ENCODE results near the gene CTNND2.
"Not testable (repeated sequence)": the region's sequence is repeated elsewhere in the genome, so short reads cannot be mapped to it uniquely, and the experiment has no call there.

The CTNND2 gene

DNA sequence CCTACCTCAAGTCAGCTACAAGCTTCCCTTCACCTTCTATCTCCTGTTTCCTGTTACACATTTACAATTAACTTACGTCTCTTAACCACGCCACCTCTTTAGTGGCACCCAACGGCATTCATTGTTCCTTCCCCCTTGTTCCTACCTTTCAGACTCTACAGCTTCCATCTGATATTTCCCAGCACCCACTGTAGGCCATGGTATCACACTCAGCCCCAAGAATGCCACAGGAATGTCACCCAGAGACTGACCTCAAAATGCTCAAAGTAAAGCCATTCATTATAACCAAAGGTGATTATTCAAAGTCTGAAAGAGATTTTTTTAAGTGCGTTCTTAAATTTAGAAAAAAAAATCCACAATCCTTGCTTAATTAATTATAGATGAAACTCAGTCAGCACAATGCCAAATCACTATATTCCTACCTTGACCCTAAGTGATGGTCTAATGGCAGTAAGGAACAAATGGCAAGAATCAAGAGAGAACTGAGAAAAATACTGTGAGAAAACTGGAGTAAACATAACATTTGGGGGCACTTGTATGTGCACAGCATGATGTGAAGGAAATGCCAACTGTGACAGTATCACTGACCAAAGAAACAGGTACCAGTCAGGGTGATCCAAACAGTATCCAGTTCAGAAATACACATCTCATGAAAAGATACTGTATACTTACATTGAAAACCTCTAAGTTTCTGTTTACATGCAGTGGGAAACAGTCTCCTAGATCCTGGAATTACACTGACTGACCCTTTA is 52.1 kb downstream of the CTNND2 start:
- no peak overlapping the region for H3K27ac ChIP-seq (ENCODE audit: insufficient read depth, low read depth, low read length, poor library complexity, severe bottlenecking)
- H3K9me3 ChIP-seq (ENCODE audit: control insufficient read depth, low read length), result no peaks in the 10 kb centered on the region
- H3K4me3 ChIP-seq (ENCODE audit: insufficient read depth, low read depth, low read length), result no peak overlapping the region
- no peaks in the 10 kb centered on the region for H3K27me3 ChIP-seq (ENCODE audit: control insufficient read depth, insufficient read depth, low read length, poor library complexity, severe bottlenecking)
- H3K36me3 ChIP-seq (ENCODE audit: control insufficient read depth, insufficient read depth, low read length), result no peaks in the 10 kb centered on the region
- peaks cover 7% of the 10 kb centered on the region for H3K4me1 ChIP-seq (ENCODE audit: control insufficient read depth, insufficient read depth, low read length)
- 82 to 88% methylated on average over 3 of the region's 4 CpGs for WGBS, 2 experiments

DNA sequence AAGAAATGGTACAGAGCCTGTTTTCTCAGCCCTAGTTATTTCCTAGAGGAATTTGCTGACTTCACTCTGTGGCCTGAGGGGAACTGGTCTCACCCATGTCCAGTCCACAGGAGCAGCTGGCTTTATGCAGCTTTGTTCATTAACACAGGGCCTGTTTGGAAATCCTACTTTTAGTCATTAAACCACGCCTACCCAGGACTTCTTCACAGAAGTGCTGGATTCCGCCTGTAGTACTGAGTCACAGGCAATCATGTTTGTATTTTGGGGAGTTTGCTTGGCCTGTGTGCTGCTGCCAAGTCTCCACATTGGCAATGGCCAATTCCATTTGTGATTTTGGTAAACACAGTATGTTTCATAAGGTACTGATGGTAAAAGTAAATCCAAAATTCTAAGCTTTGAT is 52.8 kb downstream of the CTNND2 start:
- WGBS, 2 experiments, result 91 to 94% methylated on average over 2 of the region's 2 CpGs

DNA sequence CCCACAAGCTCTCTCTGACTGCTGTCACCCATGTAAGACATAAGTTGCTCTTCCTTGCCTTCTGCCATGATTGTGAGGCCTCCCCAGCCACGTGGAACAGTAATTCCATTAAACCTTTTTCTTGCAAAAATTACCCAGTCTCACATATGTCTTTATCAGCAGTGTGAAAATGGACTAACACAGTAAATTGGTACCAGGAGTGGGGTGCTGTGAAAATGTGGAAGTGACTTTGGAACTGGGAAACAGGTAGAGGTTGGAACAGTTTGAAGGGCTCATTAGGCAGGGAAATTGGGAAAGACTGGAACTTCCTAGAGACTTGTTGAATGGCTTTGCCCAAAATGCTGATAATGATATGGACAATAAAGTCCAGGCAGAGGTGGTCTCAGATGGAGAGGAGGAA is 75.7 kb downstream of the CTNND2 start:
- 84 to 85% methylated on average over 1 of the region's 1 CpG for WGBS, 2 experiments

More for the DNA sequence above, 52.8 kb downstream of the CTNND2 start:
- Histone ChIP-seq H3K27me3 (ENCODE audit: control insufficient read depth, insufficient read depth, low read length, poor library complexity, severe bottlenecking) (no peaks in the 10 kb centered on the region), H3K27ac (ENCODE audit: insufficient read depth, low read depth, low read length, poor library complexity, severe bottlenecking) (no peak overlapping the region), H3K36me3 (ENCODE audit: control insufficient read depth, insufficient read depth, low read length) (no peaks in the 10 kb centered on the region), H3K4me1 (ENCODE audit: control insufficient read depth, insufficient read depth, low read length) (peaks cover 7% of the 10 kb centered on the region), H3K4me3 (ENCODE audit: insufficient read depth, low read depth, low read length) (no peak overlapping the region), H3K9me3 (ENCODE audit: control insufficient read depth, low read length) (no peaks in the 10 kb centered on the region)

DNA sequence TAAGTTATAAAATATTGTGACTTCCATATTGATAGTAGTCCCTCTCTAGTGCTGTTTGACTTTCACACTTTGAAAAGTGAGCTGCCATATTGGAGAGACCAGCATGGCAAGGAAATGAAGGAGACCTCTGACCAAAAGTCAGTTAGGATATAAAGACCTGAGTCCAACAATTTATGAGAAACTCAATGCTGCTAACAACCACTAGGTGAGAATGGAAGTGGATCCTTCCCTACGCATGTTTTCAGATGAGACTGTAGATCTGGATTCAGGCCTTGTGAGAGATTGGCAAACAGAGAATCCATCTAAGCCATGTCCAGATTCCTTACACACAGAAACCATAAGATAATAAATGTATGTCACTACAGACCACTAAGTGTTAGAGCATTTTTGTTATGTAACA is 81.6 kb downstream of the CTNND2 start:
- H3K4me1 ChIP-seq (ENCODE audit: control insufficient read depth, insufficient read depth, low read length), result no peaks in the 10 kb centered on the region
- no peaks in the 10 kb centered on the region for H3K9me3 ChIP-seq (ENCODE audit: control insufficient read depth, low read length)
- no peaks in the 10 kb centered on the region for H3K27me3 ChIP-seq (ENCODE audit: control insufficient read depth, insufficient read depth, low read length, poor library complexity, severe bottlenecking)
- no peak overlapping the region for H3K4me3 ChIP-seq (ENCODE audit: insufficient read depth, low read depth, low read length)
- H3K36me3 ChIP-seq (ENCODE audit: control insufficient read depth, insufficient read depth, low read length), result no peaks in the 10 kb centered on the region
- WGBS, 2 experiments, result 88 to 94% methylated on average over 1 of the region's 1 CpG
- H3K27ac ChIP-seq (ENCODE audit: insufficient read depth, low read depth, low read length, poor library complexity, severe bottlenecking), result no peak overlapping the region

More for the DNA sequence above, 75.7 kb downstream of the CTNND2 start:
- H3K9me3 ChIP-seq (ENCODE audit: control insufficient read depth, low read length); H3K36me3 ChIP-seq (ENCODE audit: control insufficient read depth, insufficient read depth, low read length); H3K4me1 ChIP-seq (ENCODE audit: control insufficient read depth, insufficient read depth, low read length); H3K27ac ChIP-seq (ENCODE audit: insufficient read depth, low read depth, low read length, poor library complexity, severe bottlenecking); H3K27me3 ChIP-seq (ENCODE audit: control insufficient read depth, insufficient read depth, low read length, poor library complexity, severe bottlenecking); H3K4me3 ChIP-seq (ENCODE audit: insufficient read depth, low read depth, low read length): not testable (repeated sequence)

DNA sequence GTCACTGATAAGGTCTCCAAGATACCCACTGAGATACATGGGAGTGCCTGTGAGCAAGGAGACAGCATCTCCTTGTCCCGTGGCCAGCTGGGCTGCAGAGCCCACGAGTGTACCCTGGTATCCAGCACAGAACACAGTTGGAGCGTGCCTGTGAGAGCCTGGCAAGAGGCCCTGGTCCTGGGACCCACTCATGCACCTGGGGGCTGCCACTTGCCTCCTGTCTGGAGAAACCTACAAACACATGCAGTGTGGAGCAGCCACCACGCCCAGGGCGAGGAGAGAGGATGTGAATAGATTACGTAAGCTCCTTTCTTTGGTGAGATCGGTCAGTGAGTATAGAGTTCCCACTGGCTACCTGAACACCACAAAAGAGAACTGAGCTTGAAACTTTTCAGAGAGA is 88.3 kb downstream of the CTNND2 start:
- Histone ChIP-seq H3K27me3 (ENCODE audit: control insufficient read depth, insufficient read depth, low read length, poor library complexity, severe bottlenecking) (no peaks in the 10 kb centered on the region), H3K27ac (ENCODE audit: insufficient read depth, low read depth, low read length, poor library complexity, severe bottlenecking) (no peak overlapping the region), H3K36me3 (ENCODE audit: control insufficient read depth, insufficient read depth, low read length) (no peaks in the 10 kb centered on the region), H3K4me1 (ENCODE audit: control insufficient read depth, insufficient read depth, low read length) (no peaks in the 10 kb centered on the region), H3K9me3 (ENCODE audit: control insufficient read depth, low read length) (no peaks in the 10 kb centered on the region), H3K4me3 (ENCODE audit: insufficient read depth, low read depth, low read length) (no peak overlapping the region)
- WGBS, 2 experiments, result 74 to 76% methylated on average over 6 of the region's 7 CpGs

DNA sequence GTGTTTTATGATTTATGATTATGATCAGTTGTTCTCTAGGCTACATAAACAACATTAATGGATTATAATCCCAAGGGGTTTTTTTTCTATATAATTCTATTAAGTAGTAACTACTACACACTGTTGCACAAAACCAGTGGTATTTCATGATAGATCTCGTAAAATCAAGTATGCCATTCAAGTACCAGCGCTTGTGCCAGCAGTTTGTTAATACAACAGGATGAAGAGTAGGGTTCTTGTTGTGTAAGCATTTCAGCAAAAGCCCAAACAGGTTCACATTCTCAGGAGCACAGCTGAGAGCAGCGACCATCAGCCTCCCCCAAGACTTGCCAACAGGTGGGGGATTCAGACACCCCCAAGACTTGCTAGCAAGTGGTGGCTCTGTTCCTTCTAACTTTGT is 88.8 kb downstream of the CTNND2 start:
- Histone ChIP-seq H3K27ac (ENCODE audit: insufficient read depth, low read depth, low read length, poor library complexity, severe bottlenecking) (no peak overlapping the region), H3K36me3 (ENCODE audit: control insufficient read depth, insufficient read depth, low read length) (no peaks in the 10 kb centered on the region), H3K4me3 (ENCODE audit: insufficient read depth, low read depth, low read length) (no peak overlapping the region), H3K27me3 (ENCODE audit: control insufficient read depth, insufficient read depth, low read length, poor library complexity, severe bottlenecking) (no peaks in the 10 kb centered on the region), H3K9me3 (ENCODE audit: control insufficient read depth, low read length) (no peaks in the 10 kb centered on the region), H3K4me1 (ENCODE audit: control insufficient read depth, insufficient read depth, low read length) (no peaks in the 10 kb centered on the region)
- WGBS, 2 experiments, result 97% methylated on average over 3 of the region's 3 CpGs

DNA sequence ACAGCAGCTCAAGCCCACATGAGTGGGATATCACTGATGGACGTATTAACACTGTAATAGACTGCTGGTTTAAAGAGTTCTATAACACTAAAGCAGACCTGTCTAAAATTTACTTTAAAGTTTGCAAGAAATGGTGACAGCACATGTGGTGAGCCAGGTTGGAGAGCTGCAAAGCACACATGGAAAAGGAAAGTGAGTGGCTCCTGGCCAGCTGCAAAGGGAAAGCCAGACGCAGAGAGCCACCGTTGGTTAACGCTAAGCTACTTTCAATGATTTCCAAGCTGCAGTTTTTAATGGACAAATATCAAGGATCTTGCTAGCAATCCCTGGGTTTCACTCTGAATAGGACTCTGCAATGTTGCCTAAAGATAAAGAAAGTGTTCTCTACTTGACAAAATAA is 89.9 kb downstream of the CTNND2 start:
- H3K36me3 ChIP-seq (ENCODE audit: control insufficient read depth, insufficient read depth, low read length), result no peaks in the 10 kb centered on the region
- WGBS, 2 experiments, result 92% methylated on average over 4 of the region's 4 CpGs
- no peaks in the 10 kb centered on the region for H3K27me3 ChIP-seq (ENCODE audit: control insufficient read depth, insufficient read depth, low read length, poor library complexity, severe bottlenecking)
- H3K4me1 ChIP-seq (ENCODE audit: control insufficient read depth, insufficient read depth, low read length), result no peaks in the 10 kb centered on the region
- no peaks in the 10 kb centered on the region for H3K9me3 ChIP-seq (ENCODE audit: control insufficient read depth, low read length)
- no peak overlapping the region for H3K27ac ChIP-seq (ENCODE audit: insufficient read depth, low read depth, low read length, poor library complexity, severe bottlenecking)
- no peak overlapping the region for H3K4me3 ChIP-seq (ENCODE audit: insufficient read depth, low read depth, low read length)

DNA sequence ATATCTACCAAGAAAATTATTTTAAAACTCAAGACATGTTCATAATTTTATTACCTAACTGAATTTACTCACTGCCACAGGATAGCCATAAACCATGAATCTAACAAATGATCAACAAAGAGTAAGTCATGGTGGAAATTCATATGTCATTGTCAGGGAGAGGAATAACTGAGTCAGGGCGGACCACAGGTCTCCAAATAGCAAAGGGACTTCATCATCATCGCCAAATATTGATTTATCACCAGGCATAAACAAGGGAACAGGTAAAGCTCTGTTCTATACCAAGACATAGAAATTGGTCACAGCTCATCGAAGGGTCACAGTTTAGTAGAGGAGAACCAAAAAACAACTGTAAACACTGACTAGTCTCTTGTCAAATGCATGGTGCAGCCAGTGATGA is 94.8 kb downstream of the CTNND2 start:
- Histone ChIP-seq H3K27ac (ENCODE audit: insufficient read depth, low read depth, low read length, poor library complexity, severe bottlenecking) (no peak overlapping the region), H3K27me3 (ENCODE audit: control insufficient read depth, insufficient read depth, low read length, poor library complexity, severe bottlenecking) (no peaks in the 10 kb centered on the region), H3K9me3 (ENCODE audit: control insufficient read depth, low read length) (no peaks in the 10 kb centered on the region), H3K36me3 (ENCODE audit: control insufficient read depth, insufficient read depth, low read length) (no peaks in the 10 kb centered on the region), H3K4me3 (ENCODE audit: insufficient read depth, low read depth, low read length) (no peak overlapping the region), H3K4me1 (ENCODE audit: control insufficient read depth, insufficient read depth, low read length) (no peaks in the 10 kb centered on the region)
- WGBS, 2 experiments, result 94 to 95% methylated on average over 3 of the region's 3 CpGs

DNA sequence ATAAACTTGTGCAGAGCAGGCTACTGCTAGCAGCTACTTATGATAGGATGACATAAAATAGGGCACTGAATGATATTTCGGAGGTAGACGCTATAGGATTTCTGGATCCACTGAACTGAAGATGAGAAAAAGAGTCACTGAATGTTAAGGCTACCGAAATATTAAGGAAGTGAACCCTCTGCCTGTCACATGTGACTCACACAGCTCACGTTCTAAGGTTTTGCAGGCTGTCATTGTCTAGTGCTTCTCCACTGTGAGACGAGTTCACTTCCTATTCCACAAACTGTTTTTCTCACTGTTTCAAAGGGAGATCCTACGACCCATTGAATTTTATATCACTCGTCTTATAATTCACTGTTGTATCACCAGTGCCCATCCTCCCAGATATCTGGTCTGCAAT is 100.8 kb downstream of the CTNND2 start:
- no peaks in the 10 kb centered on the region for H3K9me3 ChIP-seq (ENCODE audit: control insufficient read depth, low read length)
- H3K4me3 ChIP-seq (ENCODE audit: insufficient read depth, low read depth, low read length), result no peak overlapping the region
- H3K27me3 ChIP-seq (ENCODE audit: control insufficient read depth, insufficient read depth, low read length, poor library complexity, severe bottlenecking), result no peaks in the 10 kb centered on the region
- no peaks in the 10 kb centered on the region for H3K4me1 ChIP-seq (ENCODE audit: control insufficient read depth, insufficient read depth, low read length)
- WGBS, 2 experiments, result 91 to 93% methylated on average over 7 of the region's 7 CpGs
- no peak overlapping the region for H3K27ac ChIP-seq (ENCODE audit: insufficient read depth, low read depth, low read length, poor library complexity, severe bottlenecking)
- no peaks in the 10 kb centered on the region for H3K36me3 ChIP-seq (ENCODE audit: control insufficient read depth, insufficient read depth, low read length)

DNA sequence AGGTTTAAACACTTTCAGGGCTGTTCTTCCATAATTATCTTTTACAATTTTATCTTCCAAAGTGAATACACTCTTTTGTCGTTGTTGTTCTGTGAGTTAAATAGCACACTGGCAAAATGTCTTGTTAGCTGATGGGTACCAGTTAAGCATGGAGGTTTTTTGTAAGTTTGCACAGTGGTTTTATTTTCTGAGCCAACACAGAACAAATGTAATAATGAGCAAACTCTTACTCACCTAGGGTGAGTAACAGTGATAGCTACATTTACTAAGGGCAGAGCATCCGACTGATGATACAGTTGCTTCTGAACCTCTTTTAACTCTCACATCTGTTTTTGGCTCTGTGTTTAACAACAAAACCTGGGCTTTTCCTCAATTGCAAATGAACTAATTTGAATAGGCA is 103.2 kb downstream of the CTNND2 start:
- no peaks in the 10 kb centered on the region for H3K36me3 ChIP-seq (ENCODE audit: control insufficient read depth, insufficient read depth, low read length)
- no peak overlapping the region for H3K27ac ChIP-seq (ENCODE audit: insufficient read depth, low read depth, low read length, poor library complexity, severe bottlenecking)
- no peaks in the 10 kb centered on the region for H3K9me3 ChIP-seq (ENCODE audit: control insufficient read depth, low read length)
- H3K27me3 ChIP-seq (ENCODE audit: control insufficient read depth, insufficient read depth, low read length, poor library complexity, severe bottlenecking), result no peaks in the 10 kb centered on the region
- WGBS, 2 experiments, result 84 to 88% methylated on average over 2 of the region's 2 CpGs
- H3K4me3 ChIP-seq (ENCODE audit: insufficient read depth, low read depth, low read length), result no peak overlapping the region
- no peaks in the 10 kb centered on the region for H3K4me1 ChIP-seq (ENCODE audit: control insufficient read depth, insufficient read depth, low read length)

DNA sequence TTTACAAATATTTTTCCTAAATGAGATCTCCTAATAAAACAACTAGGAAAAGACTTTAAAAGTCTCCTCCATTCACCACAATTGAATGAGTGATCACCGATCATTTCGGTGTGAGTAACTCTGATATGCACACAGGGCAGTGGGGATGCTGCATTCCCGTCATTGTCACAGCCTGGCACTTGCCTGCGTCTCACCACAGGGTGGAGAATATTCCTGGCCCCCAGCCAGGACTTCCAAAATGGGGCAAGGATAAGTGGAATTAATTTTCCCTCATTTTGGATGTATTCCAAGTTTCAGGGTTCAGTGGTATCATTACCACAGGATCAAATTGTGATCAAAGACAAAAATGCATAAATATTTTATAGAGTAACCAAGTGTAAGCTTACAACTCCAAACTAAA is 107.1 kb downstream of the CTNND2 start:
- Histone ChIP-seq H3K9me3 (ENCODE audit: control insufficient read depth, low read length) (no peaks in the 10 kb centered on the region), H3K4me3 (ENCODE audit: insufficient read depth, low read depth, low read length) (no peak overlapping the region), H3K36me3 (ENCODE audit: control insufficient read depth, insufficient read depth, low read length) (no peaks in the 10 kb centered on the region), H3K27ac (ENCODE audit: insufficient read depth, low read depth, low read length, poor library complexity, severe bottlenecking) (no peak overlapping the region), H3K4me1 (ENCODE audit: control insufficient read depth, insufficient read depth, low read length) (no peaks in the 10 kb centered on the region), H3K27me3 (ENCODE audit: control insufficient read depth, insufficient read depth, low read length, poor library complexity, severe bottlenecking) (no peaks in the 10 kb centered on the region)
- 31 to 34% methylated on average over 3 to 4 of the region's 4 CpGs for WGBS, 2 experiments
